HG03039 (cell line): ENCODE measurements around the gene GRM3.
"Not testable (repeated sequence)": the region's sequence is repeated elsewhere in the genome, so short reads cannot be mapped to it uniquely, and the experiment has no call there.

ENCODE experiments used
- ATAC-seq: cut with Tn5 transposase; IDR thresholded peaks from one replicate; pipeline ENCODE4 v1.9.1; 2021; ENCODE audit warnings: mild to moderate bottlenecking, moderate library complexity; ENCODE audit not compliant: unreplicated experiment

GRM3 gene

DNA sequence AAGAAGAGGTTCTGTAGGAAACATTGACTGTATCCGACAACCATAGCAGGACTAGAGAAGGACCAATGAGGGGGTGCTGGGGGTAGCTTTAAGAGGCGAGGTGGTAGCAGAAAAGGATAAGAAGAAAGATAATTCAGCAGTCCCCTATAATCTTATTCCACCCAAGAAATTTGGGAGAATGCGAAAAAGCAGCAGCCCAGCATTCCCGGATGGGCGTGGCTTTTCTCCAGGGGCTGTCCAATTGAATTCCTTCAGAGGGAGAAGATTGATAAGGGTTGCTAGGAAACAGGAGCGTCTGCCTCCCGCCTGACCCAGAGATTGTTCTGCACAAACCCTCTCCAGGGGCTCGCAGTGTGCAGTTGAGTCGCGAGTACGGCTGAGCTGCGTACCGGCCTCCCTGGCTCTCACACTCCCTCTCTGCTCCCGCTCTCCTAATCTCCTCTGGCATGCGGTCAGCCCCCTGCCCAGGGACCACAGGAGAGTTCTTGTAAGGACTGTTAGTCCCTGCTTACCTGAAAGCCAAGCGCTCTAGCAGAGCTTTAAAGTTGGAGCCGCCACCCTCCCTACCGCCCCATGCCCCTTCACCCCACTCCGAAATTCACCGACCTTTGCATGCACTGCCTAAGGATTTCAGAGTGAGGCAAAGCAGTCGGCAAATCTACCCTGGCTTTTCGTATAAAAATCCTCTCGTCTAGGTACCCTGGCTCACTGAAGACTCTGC, at the start of gene GRM3:
Gene GRM3 (plus strand): TSS at position 349 of the 721 bp plus-strand sequence. CDS start 121,237 bp downstream, outside the sequence.
- ATAC-seq, result no peak

DNA sequence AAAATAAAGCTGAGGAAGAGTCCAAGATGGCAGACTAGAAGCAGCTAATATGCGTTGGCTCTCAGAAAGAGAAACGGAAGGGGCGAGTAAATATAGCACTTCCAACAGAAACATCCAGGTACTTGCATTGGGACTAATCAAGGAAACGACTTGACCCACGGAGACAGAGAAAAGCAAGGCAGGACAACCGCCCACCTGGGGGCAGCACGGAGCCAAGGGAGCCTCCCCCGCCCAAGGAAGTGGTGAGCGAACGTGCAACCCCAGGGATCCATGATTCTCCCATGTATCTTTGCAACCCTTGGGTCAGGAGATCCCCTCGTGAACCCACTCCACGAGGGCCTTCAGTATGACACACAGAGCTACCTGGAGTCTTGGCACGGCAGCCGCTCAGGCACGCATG, 45.4 kb upstream of the GRM3 start:
- no peak for ATAC-seq

DNA sequence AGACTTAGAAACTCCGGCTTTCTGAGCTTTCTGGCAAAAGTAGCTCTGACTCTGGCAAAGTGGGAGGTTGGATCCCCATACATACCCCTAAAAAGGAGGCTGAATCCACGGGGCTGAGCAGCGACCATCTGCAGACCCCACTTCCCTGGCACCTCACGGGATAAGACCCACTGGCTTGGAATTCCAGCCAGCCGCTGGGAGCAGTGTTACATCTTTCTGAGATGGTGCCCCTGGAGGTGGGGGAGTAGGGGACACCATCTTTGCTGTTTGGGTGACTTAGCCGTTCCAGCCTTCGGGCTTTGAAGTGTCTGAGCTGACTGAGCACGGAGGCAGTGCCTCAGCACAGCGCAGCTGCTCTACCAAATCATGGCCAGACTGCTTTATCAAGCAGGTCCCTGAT, 45.0 kb upstream of the GRM3 start:
- no peak for ATAC-seq

DNA sequence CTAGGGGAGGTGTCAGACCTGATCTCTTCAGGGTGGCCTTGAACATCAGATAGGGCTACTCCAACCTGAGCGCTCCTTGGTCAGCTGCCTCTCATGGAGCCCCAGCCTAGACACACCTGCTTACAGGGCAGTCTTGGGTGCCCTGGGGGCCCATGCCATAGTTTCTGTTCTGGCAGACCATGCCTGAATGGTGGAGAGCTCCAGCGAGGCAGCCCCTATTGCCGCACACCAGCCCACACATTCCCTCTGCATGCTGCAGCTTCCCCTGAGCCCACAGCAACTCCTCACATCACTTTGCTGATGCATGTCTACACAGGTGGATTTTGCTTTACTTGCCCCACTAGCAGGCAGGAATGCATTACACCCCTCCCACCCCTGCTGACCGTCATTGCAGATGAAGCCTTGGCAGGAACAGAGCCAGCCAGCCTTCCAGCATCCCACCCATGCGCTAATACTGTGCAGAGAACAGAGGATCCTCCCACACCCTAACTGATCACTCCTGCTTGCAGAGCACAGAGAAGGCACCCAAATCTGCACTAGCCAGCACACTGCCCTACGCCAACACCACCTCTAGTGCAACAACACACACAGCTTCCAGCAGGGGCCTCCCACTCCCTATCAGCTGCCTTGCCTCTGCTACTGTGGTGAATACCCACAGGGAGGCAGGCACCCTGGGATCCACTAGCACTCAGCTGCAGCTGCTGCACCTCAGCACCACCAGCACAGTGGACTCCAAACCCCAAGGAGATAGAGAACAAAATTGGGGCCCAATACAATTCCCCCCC, 43.0 kb upstream of the GRM3 start:
- no peak for ATAC-seq

DNA sequence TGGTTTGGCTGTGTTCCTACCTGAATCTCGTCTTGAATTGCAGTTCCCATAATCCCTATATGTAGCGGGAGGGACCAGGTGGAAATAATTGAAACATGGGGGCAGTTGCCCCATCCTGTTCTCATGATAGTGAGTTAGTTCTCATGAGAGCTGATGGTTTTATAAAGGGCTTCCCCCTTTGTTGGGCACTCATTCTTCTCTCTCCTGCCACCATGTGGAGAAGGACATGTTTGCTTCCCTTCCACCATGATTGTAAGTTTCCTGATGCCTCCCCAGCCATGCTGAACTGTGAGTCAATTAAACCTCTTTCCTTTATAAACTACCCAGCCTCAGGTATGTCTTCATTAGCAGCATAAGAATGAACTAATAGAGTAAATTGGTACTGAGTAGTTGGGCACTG, 28.0 kb upstream of the GRM3 start:
- ATAC-seq, result not testable (repeated sequence)

DNA sequence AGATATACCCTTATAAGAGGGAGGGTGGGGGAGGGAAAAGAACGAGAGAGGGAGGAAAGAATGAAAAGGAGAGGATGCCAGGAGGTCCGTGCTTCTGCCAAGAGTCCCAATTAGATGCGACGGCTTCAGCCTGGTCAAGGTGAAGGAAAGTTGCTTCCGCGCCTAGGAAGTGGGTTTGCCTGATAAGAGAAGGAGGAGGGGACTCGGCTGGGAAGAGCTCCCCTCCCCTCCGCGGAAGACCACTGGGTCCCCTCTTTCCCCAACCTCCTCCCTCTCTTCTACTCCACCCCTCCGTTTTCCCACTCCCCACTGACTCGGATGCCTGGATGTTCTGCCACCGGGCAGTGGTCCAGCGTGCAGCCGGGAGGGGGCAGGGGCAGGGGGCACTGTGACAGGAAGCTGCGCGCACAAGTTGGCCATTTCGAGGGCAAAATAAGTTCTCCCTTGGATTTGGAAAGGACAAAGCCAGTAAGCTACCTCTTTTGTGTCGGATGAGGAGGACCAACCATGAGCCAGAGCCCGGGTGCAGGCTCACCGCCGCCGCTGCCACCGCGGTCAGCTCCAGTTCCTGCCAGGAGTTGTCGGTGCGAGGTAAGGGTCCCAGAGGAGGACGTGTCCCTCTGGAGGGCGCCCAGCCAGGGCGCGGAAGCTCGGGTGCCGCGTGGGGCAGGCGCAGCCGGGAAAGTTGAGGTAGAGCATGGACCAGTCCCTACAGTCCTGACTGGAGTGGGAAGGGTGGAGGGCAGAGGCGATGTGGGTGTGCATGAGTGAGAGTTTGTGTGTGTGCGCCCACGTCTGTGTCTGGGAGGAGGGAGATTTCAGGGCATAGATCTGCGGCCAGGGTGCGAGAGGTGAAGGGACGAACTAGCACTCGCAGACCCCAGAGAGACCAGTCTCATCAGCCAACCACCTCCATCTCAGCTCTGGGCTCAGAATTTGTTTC, 844 bp downstream of the GRM3 start:
- ATAC-seq, result no peak

DNA sequence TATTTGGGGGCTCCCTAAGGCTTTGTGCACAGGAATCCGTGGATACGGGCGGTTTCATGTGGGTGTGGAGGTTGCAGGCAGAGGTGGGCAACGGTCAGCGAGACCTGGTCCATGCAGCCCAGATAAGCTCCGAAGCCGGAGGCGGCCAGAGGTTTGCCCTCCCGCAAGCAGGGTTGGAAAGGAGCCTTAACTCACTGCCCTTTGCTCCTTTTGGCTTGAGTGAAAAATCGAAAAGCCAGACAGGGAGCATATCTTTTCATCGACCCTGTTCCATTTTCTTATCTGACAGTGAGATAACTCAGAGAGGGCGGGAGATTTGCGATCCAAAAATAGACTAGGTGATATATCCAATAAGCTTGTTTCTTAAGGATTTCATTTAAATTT, 1.5 kb downstream of the GRM3 start:
- no peak for ATAC-seq

DNA sequence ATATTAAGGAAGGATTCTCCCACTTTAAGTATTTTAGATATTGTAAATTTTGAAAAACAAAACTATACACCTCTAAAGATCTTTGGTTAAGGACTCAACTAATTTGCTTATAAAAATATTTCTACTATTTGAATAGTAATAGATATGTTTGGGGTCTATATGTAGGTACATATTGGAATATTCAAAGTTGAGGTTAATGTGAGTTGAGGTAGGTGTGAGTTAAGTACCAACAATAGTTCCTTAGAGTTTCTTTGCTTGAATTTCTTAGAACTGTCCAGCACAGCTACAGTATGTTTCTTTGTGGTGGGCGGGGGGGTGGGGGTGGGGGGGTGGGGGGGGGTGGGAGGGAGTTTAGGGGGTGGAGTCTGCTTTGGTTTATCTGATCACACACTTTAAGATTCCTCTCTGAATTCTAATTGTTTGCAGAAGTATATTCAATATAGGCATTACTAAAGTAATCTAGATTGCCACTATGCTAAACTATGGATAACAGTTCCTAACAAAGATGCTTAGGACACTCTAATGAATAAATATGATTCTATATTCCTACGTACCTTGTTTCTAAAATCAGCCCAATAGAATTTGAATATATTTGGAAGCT, 2.1 kb downstream of the GRM3 start:
- ATAC-seq, result no peak

DNA sequence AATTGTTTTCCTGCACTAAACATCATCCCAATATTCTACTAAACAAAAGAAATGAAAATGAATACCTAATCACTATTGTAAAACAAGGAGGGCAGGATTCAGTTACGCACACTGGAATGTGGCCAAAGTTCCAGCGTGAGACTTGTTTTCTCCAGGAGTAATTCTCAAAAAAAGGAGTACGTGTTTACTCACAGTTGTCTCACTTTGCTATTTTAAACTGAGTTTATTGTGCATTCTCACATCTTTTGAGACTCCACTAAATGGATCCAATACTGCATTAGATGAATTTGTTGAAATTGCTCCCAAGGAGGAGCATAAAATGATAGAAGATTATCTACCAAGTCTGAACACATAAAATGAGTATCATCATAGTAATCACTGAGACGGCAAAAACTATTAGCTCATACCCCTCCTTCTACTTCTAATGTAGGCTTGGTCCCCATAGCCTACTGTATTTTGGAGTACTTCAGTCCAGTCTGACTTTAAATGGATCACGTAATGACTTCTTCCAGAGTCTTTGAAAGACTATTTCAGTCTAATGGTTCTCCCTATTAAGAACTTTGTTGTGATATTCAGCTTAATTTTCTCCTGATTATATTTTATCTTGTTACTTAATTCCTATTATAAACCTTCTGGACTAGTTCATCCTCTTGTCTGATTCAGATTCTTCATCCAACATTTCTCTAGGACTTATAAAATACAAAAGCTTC, 3.8 kb downstream of the GRM3 start:
- ATAC-seq, result no peak

DNA sequence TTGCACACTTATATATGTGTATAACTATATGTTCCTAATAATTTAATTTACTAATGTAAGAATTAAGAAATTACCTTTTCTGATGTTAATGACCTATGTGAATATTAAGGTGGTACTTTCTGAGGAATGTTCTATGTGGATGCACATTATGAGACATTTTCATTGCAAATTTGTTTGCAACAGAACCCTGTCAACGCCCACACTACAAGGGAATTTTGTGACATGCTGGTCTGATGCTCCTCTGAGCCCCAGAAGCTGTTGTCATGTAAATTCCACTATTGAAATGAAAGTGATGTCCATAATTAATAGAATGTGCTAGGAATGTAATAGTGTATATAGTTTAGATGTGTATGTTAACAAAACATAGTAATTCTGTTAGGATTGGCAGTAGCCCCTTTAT, 4.5 kb downstream of the GRM3 start:
- ATAC-seq, result no peak

DNA sequence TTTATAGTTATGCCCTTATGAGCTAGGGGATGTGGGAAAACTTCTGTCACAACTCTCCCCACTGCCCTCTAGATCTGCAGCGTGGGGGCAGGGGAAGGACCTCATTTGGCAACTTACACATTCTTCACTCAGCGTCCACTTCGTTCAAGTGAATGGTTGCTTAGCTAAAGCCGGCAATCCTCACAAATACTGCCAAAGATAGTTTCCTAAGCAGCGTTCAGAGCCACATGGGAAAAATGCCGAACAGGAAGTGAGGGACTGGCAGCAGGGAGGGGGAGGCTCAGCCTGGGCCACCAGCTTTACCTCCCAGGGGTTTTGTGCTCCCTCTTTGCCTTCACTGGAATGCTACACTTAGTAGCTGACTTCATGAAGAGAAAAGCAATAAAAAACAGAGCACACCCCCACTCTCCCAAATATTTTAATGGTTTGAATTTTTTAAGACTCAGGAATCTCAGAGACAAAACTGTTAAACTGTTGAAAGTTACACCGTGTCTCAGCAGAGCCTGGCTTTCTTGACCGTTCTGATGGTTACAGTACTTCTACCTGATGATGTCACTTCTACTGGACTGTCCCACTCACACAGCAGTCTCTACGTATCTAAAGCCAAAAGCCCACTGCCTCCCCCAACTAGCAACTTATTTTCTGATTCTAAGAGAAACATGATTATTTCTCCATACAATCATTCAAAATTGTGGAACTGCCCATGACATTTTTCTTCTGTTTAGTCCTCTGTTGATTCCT, 10.4 kb downstream of the GRM3 start:
- no peak for ATAC-seq

DNA sequence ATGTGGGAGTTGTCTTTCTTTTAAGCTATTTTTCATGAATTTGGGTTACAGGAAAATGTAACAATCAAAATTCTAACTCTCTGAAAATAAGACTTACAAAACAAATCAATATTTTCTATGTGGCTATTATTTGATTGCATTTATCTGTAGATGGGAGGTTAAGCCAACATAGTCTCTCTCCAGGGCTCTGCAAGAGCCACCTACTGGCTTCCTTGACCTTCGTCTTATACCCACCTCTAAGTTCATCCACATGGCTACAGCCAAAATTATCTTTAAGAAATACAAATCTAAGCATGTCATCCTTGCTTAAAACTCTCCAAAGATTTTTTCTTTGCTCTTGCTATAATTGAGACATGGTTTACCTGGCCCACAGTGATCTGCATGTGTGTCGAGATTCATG, 14.2 kb downstream of the GRM3 start:
- no peak for ATAC-seq

DNA sequence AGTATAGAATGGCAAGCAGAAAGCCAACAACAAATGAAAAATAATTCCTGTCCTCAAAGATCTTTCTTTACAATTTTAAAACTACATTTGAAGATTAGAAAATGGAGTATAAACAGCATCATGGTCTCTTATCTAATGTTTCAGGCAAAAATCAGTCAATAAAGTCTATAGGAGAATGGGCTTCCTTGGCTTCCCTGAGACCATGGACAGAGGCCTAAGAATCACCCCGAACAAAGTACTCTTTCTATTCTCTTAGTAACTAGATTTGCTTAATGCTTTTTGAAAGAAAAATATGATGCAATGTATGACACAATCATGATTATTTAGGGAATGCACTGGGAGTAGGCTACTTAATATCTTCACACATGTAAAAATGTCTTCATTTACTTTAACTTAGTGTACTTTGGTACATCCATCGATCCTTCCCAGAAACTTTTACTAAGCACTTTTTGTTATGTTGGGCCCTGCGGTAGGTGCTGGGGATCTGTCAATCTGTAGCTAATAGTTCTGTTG, 17.3 kb downstream of the GRM3 start:
- no peak for ATAC-seq

DNA sequence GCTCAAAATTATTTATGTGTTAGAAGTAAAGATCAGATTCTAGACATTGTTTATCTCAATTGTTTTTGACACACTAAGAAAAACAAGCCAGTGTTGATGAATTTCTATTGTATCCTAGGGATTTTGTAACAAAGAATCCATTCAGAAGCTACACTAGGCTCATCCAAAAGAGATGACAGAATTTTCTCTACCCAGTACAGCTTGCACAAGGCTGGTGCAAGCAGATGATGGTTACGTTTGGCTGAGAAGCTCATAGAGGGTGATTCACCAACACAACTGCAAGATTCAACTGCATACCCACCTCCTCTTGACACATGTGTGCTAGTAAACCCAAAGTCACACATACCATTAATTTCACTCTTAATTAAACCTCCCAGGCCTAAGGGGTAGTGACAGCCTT, 20.8 kb downstream of the GRM3 start:
- no peak for ATAC-seq

DNA sequence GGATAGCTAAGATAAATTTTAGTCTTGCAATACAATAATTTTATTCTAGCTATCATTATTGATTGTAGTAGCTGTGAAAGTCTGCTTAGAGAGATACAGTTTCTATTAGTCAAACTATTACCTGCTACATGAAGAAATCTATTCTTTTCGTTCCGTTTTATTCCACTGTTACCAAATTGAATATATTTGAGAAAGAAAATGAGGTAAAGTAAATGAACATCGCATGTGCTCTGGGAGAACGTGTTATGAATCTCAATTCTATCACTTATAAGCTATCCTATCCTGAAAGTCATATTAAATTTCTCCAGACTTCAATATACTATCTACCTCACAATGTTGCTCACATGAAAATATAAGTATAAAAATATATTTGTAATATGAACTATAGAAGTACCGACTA, 21.3 kb downstream of the GRM3 start:
- ATAC-seq, result no peak

DNA sequence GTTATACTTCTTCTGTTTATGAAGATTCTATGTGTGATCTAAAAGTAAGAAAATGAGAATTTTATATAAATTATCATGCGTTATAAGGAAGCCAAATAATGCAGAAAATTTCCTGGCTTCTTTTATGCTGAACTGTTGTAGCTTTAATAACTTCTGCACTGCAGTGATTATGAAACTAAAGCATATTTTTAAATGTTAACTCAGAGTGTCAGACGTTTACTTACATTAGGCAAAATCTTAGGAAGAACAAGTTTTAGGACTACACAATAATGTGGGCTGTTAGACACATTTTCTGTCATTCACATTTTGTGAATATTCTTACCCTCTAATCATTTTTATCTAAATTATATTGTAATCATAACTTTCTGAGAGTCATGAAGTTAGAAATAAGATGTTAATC, 22.0 kb downstream of the GRM3 start:
- no peak for ATAC-seq

DNA sequence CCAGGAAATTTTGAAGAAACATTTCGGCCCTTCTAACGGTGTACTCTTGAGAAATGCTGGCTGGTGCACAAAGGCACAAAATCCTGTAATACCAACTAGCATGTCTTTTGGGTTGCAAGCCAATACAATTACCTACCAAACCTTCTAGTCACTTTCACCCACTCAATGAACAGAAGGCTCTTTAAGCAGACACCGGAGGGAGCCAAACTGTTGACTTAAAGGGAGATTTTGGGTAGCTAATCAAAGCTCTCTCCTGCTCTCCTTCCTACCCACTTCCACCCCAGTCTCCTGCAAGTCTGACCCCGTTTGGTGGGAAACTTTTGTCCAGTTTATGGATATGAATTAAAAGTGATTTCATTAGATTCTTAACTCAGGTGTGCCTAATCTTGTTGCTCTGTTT, 24.0 kb downstream of the GRM3 start:
- ATAC-seq, result no peak

DNA sequence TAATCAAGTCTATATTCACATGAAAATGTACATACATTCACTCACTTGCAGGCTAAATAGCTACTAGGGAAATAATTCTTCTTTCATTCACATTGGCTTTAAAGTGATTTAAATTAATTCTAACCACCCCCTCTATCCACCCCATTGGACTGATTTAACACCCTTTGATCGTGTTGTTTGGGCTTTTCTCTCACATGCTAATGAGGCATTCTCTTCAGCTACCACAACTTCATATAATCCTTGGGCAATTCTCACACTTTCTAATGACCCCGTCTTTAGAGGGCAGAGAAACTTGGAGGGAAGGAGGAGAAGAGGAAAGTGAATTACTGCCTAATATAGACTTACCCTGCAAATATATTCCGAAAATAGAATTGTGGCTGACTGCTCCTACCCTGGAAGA, 24.6 kb downstream of the GRM3 start:
- no peak for ATAC-seq

DNA sequence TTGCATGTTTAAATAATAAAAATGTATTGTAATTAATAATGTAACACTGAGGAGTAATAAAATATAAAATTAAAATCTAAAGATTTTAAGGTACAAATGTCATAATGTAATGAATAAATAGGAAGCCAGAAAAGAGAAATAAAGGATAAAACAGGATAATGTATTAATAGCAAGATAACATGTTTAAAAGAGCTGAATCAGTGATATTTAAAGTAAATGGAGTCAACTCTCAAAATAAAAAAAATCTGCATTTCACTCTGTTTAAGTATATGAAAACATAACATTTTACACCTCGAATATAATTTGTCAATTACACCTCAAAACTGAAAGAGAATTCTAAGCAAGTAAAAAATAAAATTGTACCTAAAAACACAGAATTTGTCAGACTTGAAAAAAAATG, 44.1 kb downstream of the GRM3 start:
- ATAC-seq, result no peak

DNA sequence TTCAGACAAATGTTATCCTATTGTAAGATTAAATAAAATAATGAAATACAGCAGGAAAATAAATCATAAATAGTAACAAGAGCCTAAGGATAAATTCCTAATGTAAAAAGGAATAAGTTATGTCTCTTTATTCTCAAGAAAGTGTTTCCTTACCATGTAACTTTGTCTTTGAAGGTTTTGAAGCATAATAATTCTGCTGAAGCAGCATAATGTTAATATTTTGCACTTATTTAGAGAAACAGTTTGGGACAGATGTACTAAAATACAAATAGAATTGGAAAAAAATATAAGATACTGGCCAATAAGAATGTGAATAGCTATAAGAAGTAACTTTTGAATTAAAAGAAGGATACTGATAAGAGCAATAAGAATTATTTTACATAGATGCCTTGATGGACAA, 45.7 kb downstream of the GRM3 start:
- no peak for ATAC-seq
